Tracheal epithelial cell (primary cell): ENCODE measurements around the gene MUC5B. TPM values are rescaled to one million over a fixed set of nuclear protein-coding genes. Genes with fewer than 3 reads are reported as not detected.

Source experiments
- total RNA-seq: library from RNA; depleted of rRNA; stranded (reverse); fragments of >200 nt; gene quantifications from 2 replicates; pipeline ENCODE4 v1.2.1, GENCODE V29; 2014

The MUC5B gene
- total RNA-seq: not detected in 2 replicates

GRCh38 chr11:1222491-1223345 is at the start of gene MUC5B:
Gene MUC5B, plus strand, starts transcription at chr11:1223066. Its CDS starts 58 bp downstream, at chr11:1223124.

GRCh38 chr11:1309498-1310317 is 86.8 kb downstream of the MUC5B start, which contains the start of gene TOLLIP:
Gene TOLLIP, minus strand, starts transcription at chr11:1309632. Its CDS starts 134 bp downstream, at chr11:1309498.

Other genes with a start within 250 kb of the MUC5B start
- not detected in 2 replicates for gene MUC6, start 186.3 kb upstream of the MUC5B start, total RNA-seq
- not detected in 2 replicates for gene MUC2, start 148.2 kb upstream of the MUC5B start, total RNA-seq
- under 0.01 TPM in 1 of 2 replicates, not detected in the other for gene MUC5AC, start 65.1 kb upstream of the MUC5B start, total RNA-seq
- 34.9 and 37.3 TPM in 2 replicates for gene TOLLIP, start 86.6 kb downstream of the MUC5B start, total RNA-seq
- gene BRSK2, start 166.9 kb downstream of the MUC5B start, total RNA-seq: under 0.01 TPM in 1 of 2 replicates, not detected in the other